WTC11 (cell line): ENCODE measurements around the gene RPUSD2. TPM values are rescaled to one million over a fixed set of nuclear protein-coding genes. Genes with fewer than 3 reads are reported as not detected.

Source experiments
- ATAC-seq: fragments of 200-7000 bp; cut with Tn5 transposase; 2 replicates; pipeline ENCODE4 v1.10.0; 2021; ENCODE audit warnings: mild to moderate bottlenecking, moderate library complexity
- CTCF ChIA-PET: fragments of 300-600 bp; sonication (Branson Sonifier 250); formaldehyde crosslinking; loops from one replicate; lab custom pipeline; 2021; ENCODE audit warnings: antibody characterized with exemption; lab: Charles Lee
- POLR2A ChIA-PET: fragments of 350-600 bp; sonication (Branson Sonifier 250); formaldehyde crosslinking; loops from one replicate; lab custom pipeline; 2021; ENCODE audit warnings: antibody characterized with exemption; lab: Charles Lee
- DNase-seq: peaks from one replicate; pipeline ENCODE4 v3.0.0; 2021; ENCODE audit warnings: low spot score
- H3K27ac Mint-ChIP-seq: 2 replicates; pipeline ENCODE4 v1.8.0; 2021; ENCODE audit warnings: mixed read lengths
- H3K27me3 Mint-ChIP-seq: 2 replicates; pipeline ENCODE4 v1.8.0; 2021; ENCODE audit warnings: low read depth, mild to moderate bottlenecking, moderate library complexity, mixed read lengths
- H3K36me3 Mint-ChIP-seq: 2 replicates; pipeline ENCODE4 v1.8.0; 2021; ENCODE audit warnings: mixed read lengths
- H3K4me1 Mint-ChIP-seq: 2 replicates; pipeline ENCODE4 v1.8.0; 2022; ENCODE audit warnings: mixed read lengths
- H3K4me3 Mint-ChIP-seq: 2 replicates; pipeline ENCODE4 v1.8.0; 2021; ENCODE audit warnings: mild to moderate bottlenecking, moderate library complexity, mixed read lengths
- H3K9me3 Mint-ChIP-seq: 2 replicates; pipeline ENCODE4 v1.8.0; 2021; ENCODE audit warnings: mixed read lengths
- CBFB ChIP-seq: sonication (generic); formaldehyde crosslinking; IDR thresholded peaks from 2 replicates; pipeline ENCODE4 v1.8.1; 2022; ENCODE audit warnings: mild to moderate bottlenecking, low read depth, missing genetic modification reagents
- CREB1 ChIP-seq: sonication (generic); formaldehyde crosslinking; IDR thresholded peaks from 2 replicates; pipeline ENCODE4 v1.8.0; 2023; ENCODE audit warnings: mild to moderate bottlenecking, missing genetic modification reagents
- E2F5 ChIP-seq: sonication (generic); formaldehyde crosslinking; IDR thresholded peaks from 2 replicates; pipeline ENCODE4 v1.8.1; 2022; ENCODE audit warnings: mild to moderate bottlenecking, moderate library complexity, missing genetic modification reagents
- MXD4 ChIP-seq: fragments of 250-450 bp; sonication (Bioruptor Pico); IDR thresholded peaks from 2 replicates; pipeline ENCODE4 v1.8.0; 2021; ENCODE audit warnings: mild to moderate bottlenecking, moderate library complexity, borderline replicate concordance
- NFE2L1 ChIP-seq: sonication (generic); formaldehyde crosslinking; IDR thresholded peaks from 2 replicates; pipeline ENCODE4 v1.8.1; 2023; ENCODE audit warnings: missing genetic modification reagents
- OVOL2 ChIP-seq: fragments of 250-450 bp; sonication (Bioruptor Pico); IDR thresholded peaks from 2 replicates; pipeline ENCODE4 v1.9.0; 2021; ENCODE audit warnings: mild to moderate bottlenecking, borderline replicate concordance
- RELA ChIP-seq: sonication (generic); formaldehyde crosslinking; IDR thresholded peaks from 2 replicates; pipeline ENCODE4 v1.8.1; 2022; ENCODE audit warnings: missing genetic modification reagents, mild to moderate bottlenecking, borderline replicate concordance
- SMAD3 ChIP-seq: sonication (generic); formaldehyde crosslinking; IDR thresholded peaks from 2 replicates; pipeline ENCODE4 v1.8.0; 2022; ENCODE audit warnings: missing genetic modification reagents, mild to moderate bottlenecking, borderline replicate concordance
- SMAD4 ChIP-seq: sonication (generic); formaldehyde crosslinking; IDR thresholded peaks from 2 replicates; pipeline ENCODE4 v1.8.0; 2022; ENCODE audit warnings: mild to moderate bottlenecking, missing genetic modification reagents
- STAT6 ChIP-seq: sonication (generic); formaldehyde crosslinking; conservative IDR thresholded peaks from 2 replicates; pipeline ENCODE4 v1.8.1; 2023; ENCODE audit warnings: mild to moderate bottlenecking, low read depth, missing genetic modification reagents, moderate library complexity
- ZNF121 ChIP-seq: sonication (generic); formaldehyde crosslinking; IDR thresholded peaks from 2 replicates; pipeline ENCODE4 v1.8.0; 2023; ENCODE audit warnings: missing genetic modification reagents
- ZNF317 ChIP-seq: sonication (generic); formaldehyde crosslinking; IDR thresholded peaks from 2 replicates; pipeline ENCODE4 v1.8.1; 2023; ENCODE audit warnings: low read depth, mild to moderate bottlenecking, moderate library complexity, missing genetic modification reagents, borderline replicate concordance
- total RNA-seq: library from RNA; stranded (reverse); gene quantifications from 3 replicates; pipeline ENCODE4 v1.2.3, GENCODE V29; 2021
- TF ChIP-seq, protein P1 (sequence below): sonication (generic); formaldehyde crosslinking; IDR thresholded peaks from 2 replicates; pipeline ENCODE4 v1.8.1; 2022; ENCODE audit warnings: low read depth, mild to moderate bottlenecking, moderate library complexity, missing genetic modification reagents, borderline replicate concordance
- TF ChIP-seq, protein P2 (sequence below): fragments of 250-450 bp; sonication (Bioruptor Pico); IDR thresholded peaks from 2 replicates; pipeline ENCODE4 v2.1.2; 2022; ENCODE audit warnings: mild to moderate bottlenecking, moderate library complexity
- TF ChIP-seq, protein P3 (sequence below): fragments of 250-450 bp; sonication (Bioruptor Pico); IDR thresholded peaks from 2 replicates; pipeline ENCODE4 v1.9.0; 2021; ENCODE audit warnings: mild to moderate bottlenecking, borderline replicate concordance

RPUSD2 gene
- total RNA-seq, 1 experiment from 2014 or later: 30.8 TPM

DNA sequence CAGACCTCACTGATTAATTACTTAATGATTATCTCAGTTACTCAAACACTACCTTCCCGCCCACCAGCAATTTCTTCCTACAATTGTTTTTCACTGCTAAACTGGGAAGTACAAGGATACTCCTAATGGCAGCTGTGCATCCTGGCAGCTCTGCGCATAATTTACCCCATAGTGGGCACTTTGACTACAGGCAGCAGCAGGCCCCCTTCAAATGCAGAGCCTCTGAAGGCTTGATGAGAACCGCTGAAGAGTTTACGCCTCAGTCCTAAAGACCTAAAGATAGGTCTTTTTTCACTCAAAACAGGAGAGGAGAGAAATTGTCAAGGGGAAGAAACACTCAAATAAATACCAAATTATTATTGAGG, 15.0 kb upstream of the RPUSD2 start (continued):
- no peak for TF ChIP-seq E2F5 (CRISPR knock-in tag)
- TF ChIP-seq OVOL2 (CRISPR knock-in tag): no peak
- TF ChIP-seq SMAD3 (CRISPR knock-in tag): no peak

DNA sequence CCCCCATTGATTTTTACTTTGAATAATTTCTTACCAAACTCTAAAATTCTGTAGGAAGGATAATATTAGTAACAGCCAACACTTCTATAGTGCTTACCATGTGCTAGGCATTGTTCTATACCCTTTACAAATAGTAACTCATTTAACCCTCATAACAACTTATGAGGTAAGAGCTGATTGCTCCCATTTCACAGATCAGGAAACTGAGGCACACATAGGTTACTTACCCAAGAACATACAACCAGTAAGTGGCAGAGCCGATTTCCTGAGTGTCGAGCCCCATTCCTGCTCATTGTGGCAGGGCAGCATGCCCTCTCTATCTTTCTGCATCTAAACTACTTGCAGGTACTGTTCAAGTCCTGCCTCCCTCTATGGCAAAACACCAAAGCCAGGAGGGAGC, 13.2 kb upstream of the RPUSD2 start:
- ATAC-seq (no peak), DNase-seq (no peak)
- Mint-ChIP-seq H3K4me1 (peaks cover 52% of the 10 kb centered on the region), H3K36me3 (no peaks in the 10 kb centered on the region; the same call in 1 of the 2 replicates), H3K27ac (no peak overlapping the region), H3K4me3 (no peak overlapping the region), H3K27me3 (no peaks in the 10 kb centered on the region), H3K9me3 (no peaks in the 10 kb centered on the region)
- POLR2A ChIA-PET: no interaction called here
- TF ChIP-seq STAT6 (CRISPR knock-in tag) (no peak), CREB1 (CRISPR knock-in tag) (no peak)
- CTCF ChIA-PET: interaction anchor here (2.8 kb wide), 1 partner anchor 9 kb away, joined by 11 read pairs; the partner anchor contains the start of gene CCDC32

GRCh38 chr15:40558952-40559742, 10.0 kb upstream of the RPUSD2 start:
- Mint-ChIP-seq H3K4me3 (no peak overlapping the region), H3K27me3 (no peaks in the 10 kb centered on the region), H3K4me1 (peaks cover 40% of the 10 kb centered on the region), H3K36me3 (no peaks in the 10 kb centered on the region; the same call in 1 of the 2 replicates), H3K27ac (peak overlapping the region; percentile 55), H3K9me3 (no peaks in the 10 kb centered on the region)
- DNase-seq: no peak
- ChIA-PET POLR2A (no interaction called here), CTCF (interaction anchor here (1.8 kb wide), 1 partner anchor 31 kb away, joined by 5 read pairs; no protein-coding TSS in a partner anchor)
- TF ChIP-seq NFE2L1 (CRISPR knock-in tag) (no peak), RELA (no peak), MXD4 (CRISPR knock-in tag) (no peak), SMAD4 (CRISPR knock-in tag) (no peak), CBFB (CRISPR knock-in tag) (no peak), ZNF121 (CRISPR knock-in tag) (no peak), ZNF317 (CRISPR knock-in tag) (no peak)
- TF ChIP-seq, protein P1, sequence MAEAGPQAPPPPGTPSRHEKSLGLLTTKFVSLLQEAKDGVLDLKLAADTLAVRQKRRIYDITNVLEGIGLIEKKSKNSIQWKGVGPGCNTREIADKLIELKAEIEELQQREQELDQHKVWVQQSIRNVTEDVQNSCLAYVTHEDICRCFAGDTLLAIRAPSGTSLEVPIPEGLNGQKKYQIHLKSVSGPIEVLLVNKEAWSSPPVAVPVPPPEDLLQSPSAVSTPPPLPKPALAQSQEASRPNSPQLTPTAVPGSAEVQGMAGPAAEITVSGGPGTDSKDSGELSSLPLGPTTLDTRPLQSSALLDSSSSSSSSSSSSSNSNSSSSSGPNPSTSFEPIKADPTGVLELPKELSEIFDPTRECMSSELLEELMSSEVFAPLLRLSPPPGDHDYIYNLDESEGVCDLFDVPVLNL: no peak
- TF ChIP-seq, protein P2, sequence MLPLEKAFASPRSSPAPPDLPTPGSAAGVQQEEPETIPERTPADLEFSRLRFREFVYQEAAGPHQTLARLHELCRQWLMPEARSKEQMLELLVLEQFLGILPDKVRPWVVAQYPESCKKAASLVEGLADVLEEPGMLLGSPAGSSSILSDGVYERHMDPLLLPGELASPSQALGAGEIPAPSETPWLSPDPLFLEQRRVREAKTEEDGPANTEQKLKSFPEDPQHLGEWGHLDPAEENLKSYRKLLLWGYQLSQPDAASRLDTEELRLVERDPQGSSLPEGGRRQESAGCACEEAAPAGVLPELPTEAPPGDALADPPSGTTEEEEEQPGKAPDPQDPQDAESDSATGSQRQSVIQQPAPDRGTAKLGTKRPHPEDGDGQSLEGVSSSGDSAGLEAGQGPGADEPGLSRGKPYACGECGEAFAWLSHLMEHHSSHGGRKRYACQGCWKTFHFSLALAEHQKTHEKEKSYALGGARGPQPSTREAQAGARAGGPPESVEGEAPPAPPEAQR (CRISPR knock-in tag): no peak
- TF ChIP-seq, protein P3, sequence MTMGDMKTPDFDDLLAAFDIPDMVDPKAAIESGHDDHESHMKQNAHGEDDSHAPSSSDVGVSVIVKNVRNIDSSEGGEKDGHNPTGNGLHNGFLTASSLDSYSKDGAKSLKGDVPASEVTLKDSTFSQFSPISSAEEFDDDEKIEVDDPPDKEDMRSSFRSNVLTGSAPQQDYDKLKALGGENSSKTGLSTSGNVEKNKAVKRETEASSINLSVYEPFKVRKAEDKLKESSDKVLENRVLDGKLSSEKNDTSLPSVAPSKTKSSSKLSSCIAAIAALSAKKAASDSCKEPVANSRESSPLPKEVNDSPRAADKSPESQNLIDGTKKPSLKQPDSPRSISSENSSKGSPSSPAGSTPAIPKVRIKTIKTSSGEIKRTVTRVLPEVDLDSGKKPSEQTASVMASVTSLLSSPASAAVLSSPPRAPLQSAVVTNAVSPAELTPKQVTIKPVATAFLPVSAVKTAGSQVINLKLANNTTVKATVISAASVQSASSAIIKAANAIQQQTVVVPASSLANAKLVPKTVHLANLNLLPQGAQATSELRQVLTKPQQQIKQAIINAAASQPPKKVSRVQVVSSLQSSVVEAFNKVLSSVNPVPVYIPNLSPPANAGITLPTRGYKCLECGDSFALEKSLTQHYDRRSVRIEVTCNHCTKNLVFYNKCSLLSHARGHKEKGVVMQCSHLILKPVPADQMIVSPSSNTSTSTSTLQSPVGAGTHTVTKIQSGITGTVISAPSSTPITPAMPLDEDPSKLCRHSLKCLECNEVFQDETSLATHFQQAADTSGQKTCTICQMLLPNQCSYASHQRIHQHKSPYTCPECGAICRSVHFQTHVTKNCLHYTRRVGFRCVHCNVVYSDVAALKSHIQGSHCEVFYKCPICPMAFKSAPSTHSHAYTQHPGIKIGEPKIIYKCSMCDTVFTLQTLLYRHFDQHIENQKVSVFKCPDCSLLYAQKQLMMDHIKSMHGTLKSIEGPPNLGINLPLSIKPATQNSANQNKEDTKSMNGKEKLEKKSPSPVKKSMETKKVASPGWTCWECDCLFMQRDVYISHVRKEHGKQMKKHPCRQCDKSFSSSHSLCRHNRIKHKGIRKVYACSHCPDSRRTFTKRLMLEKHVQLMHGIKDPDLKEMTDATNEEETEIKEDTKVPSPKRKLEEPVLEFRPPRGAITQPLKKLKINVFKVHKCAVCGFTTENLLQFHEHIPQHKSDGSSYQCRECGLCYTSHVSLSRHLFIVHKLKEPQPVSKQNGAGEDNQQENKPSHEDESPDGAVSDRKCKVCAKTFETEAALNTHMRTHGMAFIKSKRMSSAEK (CRISPR knock-in tag): no peak
- no peak for ATAC-seq
